Ishikawa (cell line): ENCODE data around the gene PIPOX.

Experiments used
- CEBPB ChIP-seq: IDR thresholded peaks from 2 replicates; pipeline ENCODE4 v1.6.1; 2012
- EGR1 ChIP-seq: IDR thresholded peaks from 2 replicates; pipeline ENCODE4 v1.6.1; 2012
- EP300 ChIP-seq: IDR thresholded peaks from 2 replicates; pipeline ENCODE4 v1.6.1; 2012; ENCODE audit warnings: borderline replicate concordance
- FOXM1 ChIP-seq: IDR thresholded peaks from 2 replicates; pipeline ENCODE4 v1.6.1; 2012; ENCODE audit warnings: low read depth, borderline replicate concordance
- MAX ChIP-seq: IDR thresholded peaks from 2 replicates; pipeline ENCODE4 v1.6.1; 2012
- NFIC ChIP-seq: IDR thresholded peaks from 2 replicates; pipeline ENCODE4 v1.6.1; 2012
- RAD21 ChIP-seq: IDR thresholded peaks from 2 replicates; pipeline ENCODE4 v1.6.1; 2012; ENCODE audit warnings: low read depth
- REST ChIP-seq: IDR thresholded peaks from 2 replicates; pipeline ENCODE4 v1.6.1; 2012; ENCODE audit warnings: low read depth, mild to moderate bottlenecking
- TAF1 ChIP-seq: IDR thresholded peaks from 2 replicates; pipeline ENCODE4 v1.6.1; 2012; ENCODE audit warnings: low read depth, mild to moderate bottlenecking
- TEAD4 ChIP-seq: IDR thresholded peaks from 2 replicates; pipeline ENCODE4 v1.6.1; 2012
- YY1 ChIP-seq: IDR thresholded peaks from 2 replicates; pipeline ENCODE4 v1.6.1; 2012; ENCODE audit warnings: low read depth
- ZBTB7A ChIP-seq: IDR thresholded peaks from 2 replicates; pipeline ENCODE4 v1.6.1; 2012; ENCODE audit warnings: low read depth
- TF ChIP-seq, protein P1 (sequence below): IDR thresholded peaks from 2 replicates; pipeline ENCODE4 v1.6.1; 2012

GRCh38 chr17:29077320-29077719 lies 34.4 kb downstream of the PIPOX start:
- TF ChIP-seq MAX (no peak), EP300 (no peak), YY1 (no peak), CEBPB (no peak), TEAD4 (no peak), TAF1 (no peak), RAD21 (no peak), EGR1 (no peak), REST (no peak), ZBTB7A (no peak), FOXM1 (no peak), NFIC (no peak)
- TF ChIP-seq, protein P1, sequence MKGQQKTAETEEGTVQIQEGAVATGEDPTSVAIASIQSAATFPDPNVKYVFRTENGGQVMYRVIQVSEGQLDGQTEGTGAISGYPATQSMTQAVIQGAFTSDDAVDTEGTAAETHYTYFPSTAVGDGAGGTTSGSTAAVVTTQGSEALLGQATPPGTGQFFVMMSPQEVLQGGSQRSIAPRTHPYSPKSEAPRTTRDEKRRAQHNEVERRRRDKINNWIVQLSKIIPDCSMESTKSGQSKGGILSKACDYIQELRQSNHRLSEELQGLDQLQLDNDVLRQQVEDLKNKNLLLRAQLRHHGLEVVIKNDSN: no peak
